Keratinocyte (primary cell): ENCODE data around the gene KRI1. TPM values are rescaled to one million over a fixed set of nuclear protein-coding genes. Genes with fewer than 3 reads are reported as not detected.
A peak's percentile ranks its signal among the peaks of the same experiment; 100 is the strongest.

Source experiments
- DNase-seq: peaks from one replicate; pipeline ENCODE4 v3.0.0-alpha.2; 2011; ENCODE audit warnings: low read depth, missing footprints, low spot score
- FAIRE-seq: peaks from 2 replicates; lab custom pipeline; 2011; peaks lifted over from hg19 to GRCh38; lab: Jason Lieb, UNC
- H2AFZ ChIP-seq: 2 replicates; pipeline ENCODE4 v1.6.0; 2012; ENCODE audit warnings: low read length, control low read depth, inconsistent platforms; ENCODE audit not compliant: control insufficient read depth
- H3K27ac ChIP-seq: 2 replicates; pipeline ENCODE4 v1.5.1; 2011; ENCODE audit warnings: low read length; ENCODE audit not compliant: control insufficient read depth, insufficient read depth
- H3K27me3 ChIP-seq: 3 replicates; pipeline ENCODE4 v1.6.0; 2011; ENCODE audit warnings: low read length; ENCODE audit not compliant: control insufficient read depth, insufficient read depth; ENCODE audit errors: extremely low read depth
- H3K36me3 ChIP-seq, 2 experiments: 2 replicates in 1 of 2; 3 replicates in 1 of 2; pipeline ENCODE4 v1.5.1; 2011; ENCODE audit warnings: low read length in 2 of 2, mild to moderate bottlenecking in 1 of 2; ENCODE audit not compliant: control insufficient read depth in 2 of 2, insufficient read depth in 2 of 2; ENCODE audit errors: extremely low read depth in 1 of 2
- H3K4me1 ChIP-seq: 3 replicates; pipeline ENCODE4 v1.5.1; 2011; ENCODE audit warnings: low read length; ENCODE audit not compliant: control insufficient read depth, insufficient read depth; ENCODE audit errors: extremely low read depth
- H3K4me2 ChIP-seq: 3 replicates; pipeline ENCODE4 v1.6.0; 2011; ENCODE audit warnings: low read depth, low read length; ENCODE audit not compliant: control insufficient read depth, insufficient read depth; ENCODE audit errors: extremely low read depth
- H3K4me3 ChIP-seq, 3 experiments: fragments of 200-600 bp in 1 of 3; sonication (generic) in 1 of 3; 2 replicates in 2 of 3; 3 replicates in 1 of 3; pipeline ENCODE4 v1.5.1; 2011 to 2016; ENCODE audit warnings: low read length in 3 of 3, mild to moderate bottlenecking in 3 of 3, control low read depth in 2 of 3, inconsistent platforms in 1 of 3, low read depth in 1 of 3, mixed read lengths in 1 of 3, mixed run types in 1 of 3, moderate library complexity in 1 of 3; ENCODE audit not compliant: control insufficient read depth in 2 of 3, insufficient read depth in 2 of 3; ENCODE audit errors: extremely low read depth in 1 of 3
- H3K79me2 ChIP-seq: 2 replicates; pipeline ENCODE4 v1.6.0; 2012; ENCODE audit warnings: low read length; ENCODE audit not compliant: control insufficient read depth, insufficient read depth
- H3K9ac ChIP-seq: 3 replicates; pipeline ENCODE4 v1.6.0; 2011; ENCODE audit warnings: low read length; ENCODE audit not compliant: control insufficient read depth, insufficient read depth; ENCODE audit errors: extremely low read depth
- H3K9me1 ChIP-seq: 3 replicates; pipeline ENCODE4 v1.6.0; 2011; ENCODE audit warnings: low read length; ENCODE audit not compliant: control insufficient read depth, insufficient read depth; ENCODE audit errors: extremely low read depth
- H3K9me3 ChIP-seq: 2 replicates; pipeline ENCODE4 v1.5.1; 2012; ENCODE audit warnings: low read depth, low read length; ENCODE audit not compliant: control insufficient read depth
- H4K20me1 ChIP-seq: 3 replicates; pipeline ENCODE4 v1.6.0; 2011; ENCODE audit warnings: low read length; ENCODE audit not compliant: control insufficient read depth, insufficient read depth; ENCODE audit errors: extremely low read depth
- EZH2 ChIP-seq: IDR thresholded peaks from one replicate; pipeline ENCODE4 v1.6.1; 2012; ENCODE audit warnings: inconsistent platforms, mild to moderate bottlenecking, low read length, moderate library complexity
- dilution Hi-C: fragments of 300-500 bp; cut with MboI; formaldehyde crosslinking; loops from one replicate; pipeline ENCODE4 v1.7.0; 2020; ENCODE audit warnings: low sequenced_read_pairs; ENCODE audit not compliant: extremely low pct_ligation_motif_present
- polyA minus RNA-seq, 3 experiments: library from RNA; depleted of rRNA, polyadenylated mRNA; stranded (reverse); fragments of >200 nt; gene quantifications; 1 replicate in 1 of 3; 2 replicates in 1 of 3; 3 replicates in 1 of 3; pipeline ENCODE4 v1.2.3, GENCODE V29; 2011
- polyA plus RNA-seq, 5 experiments: library from polyadenylated mRNA; depleted of rRNA in 3 of 5; stranded (reverse) in 3 of 5; stranded (forward) in 1 of 5; unstranded in 1 of 5; fragments of >200 nt; gene quantifications; 1 replicate in 1 of 5; 2 replicates in 3 of 5; 3 replicates in 1 of 5; pipeline versions ENCODE4 v1.2.1 to v1.2.3, GENCODE V29; 2011 to 2012; ENCODE audit warnings: missing spikeins in 2 of 5, low read depth in 1 of 5, low replicate concordance in 1 of 5
- TF ChIP-seq, protein P1 (sequence below), 3 experiments: IDR thresholded peaks in 1 of 3; conservative IDR thresholded peaks in 1 of 3; optimal IDR thresholded peaks in 1 of 3; 2 replicates in 2 of 3; 3 replicates in 1 of 3; pipeline versions ENCODE3 to v1.5.1; 2011; ENCODE audit warnings: low read length in 3 of 3, mild to moderate bottlenecking in 3 of 3, moderate library complexity in 2 of 3, control low read depth in 1 of 3, inconsistent platforms in 1 of 3; ENCODE audit not compliant: insufficient read depth in 2 of 3; ENCODE audit errors: extremely low read depth in 1 of 3

Gene KRI1
- polyA plus RNA-seq: 13.4 to 19.0 TPM (median 13.5 TPM) in 3 replicates
- polyA plus RNA-seq (2011; ENCODE audit: low read depth): 48.2 TPM
- polyA plus RNA-seq (2011; cell fraction: cytosol; rRNA removed): 7.6 and 12.7 TPM in 2 replicates
- polyA plus RNA-seq (2011; cell fraction: nucleus; rRNA removed): 41.0 and 42.6 TPM in 2 replicates
- 12.5 and 20.2 TPM in 2 replicates for polyA plus RNA-seq (2012; ENCODE audit: low replicate concordance)
- polyA minus RNA-seq: 4.5 to 7.4 TPM (median 5.3 TPM) in 3 replicates
- polyA minus RNA-seq (2011; cell fraction: cytosol; rRNA and poly(A)+ RNA removed): 13.8 TPM
- 8.1 and 9.8 TPM in 2 replicates for polyA minus RNA-seq (2011; cell fraction: nucleus; rRNA and poly(A)+ RNA removed)

DNA sequence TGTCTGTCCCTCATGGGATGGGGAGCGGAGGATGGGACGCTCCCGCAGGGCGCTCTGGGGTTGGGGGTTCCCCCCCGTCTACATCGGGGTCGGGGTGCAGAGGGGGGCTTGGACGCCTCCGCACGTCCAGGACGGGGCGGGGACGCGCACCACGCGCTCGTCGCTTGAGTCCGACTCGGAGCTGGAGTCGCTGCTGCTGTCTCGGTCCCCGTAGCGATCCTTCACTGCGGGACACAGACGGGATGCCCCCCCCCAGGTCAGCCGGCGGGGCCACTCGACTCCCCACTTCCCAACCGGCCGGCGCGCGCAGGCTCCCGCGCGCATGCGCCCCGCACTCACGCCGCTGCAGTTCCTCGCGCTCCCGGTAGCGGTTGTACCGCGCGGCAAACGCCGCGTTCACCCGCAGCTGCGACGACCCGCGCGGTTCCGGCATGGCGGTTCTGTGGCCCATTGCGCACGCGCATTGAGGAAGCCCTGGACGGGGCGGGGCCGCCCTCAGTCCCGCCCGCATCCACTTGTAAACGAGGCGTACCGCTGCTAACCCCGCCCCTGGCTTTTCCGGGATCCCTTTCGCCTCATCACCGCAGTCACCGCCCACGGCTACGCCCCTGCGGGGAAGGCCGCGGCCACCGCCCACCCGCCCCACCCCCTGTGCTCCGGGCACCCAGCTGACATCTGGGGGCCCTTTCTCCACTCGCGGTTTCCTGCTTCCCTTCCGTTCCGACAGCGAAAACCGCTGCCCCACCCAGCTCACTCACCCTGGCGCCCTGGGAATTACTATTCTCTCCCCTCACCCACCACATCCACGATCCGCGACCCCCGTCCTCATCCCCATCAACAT is at the start of gene KRI1:
KRI1 (minus strand) TSS at position 444 of the 841 bp plus-strand sequence; CDS start at position 433, 11 bp downstream.
- no peak for FAIRE-seq
- dilution Hi-C loops: no loop called here

DNA sequence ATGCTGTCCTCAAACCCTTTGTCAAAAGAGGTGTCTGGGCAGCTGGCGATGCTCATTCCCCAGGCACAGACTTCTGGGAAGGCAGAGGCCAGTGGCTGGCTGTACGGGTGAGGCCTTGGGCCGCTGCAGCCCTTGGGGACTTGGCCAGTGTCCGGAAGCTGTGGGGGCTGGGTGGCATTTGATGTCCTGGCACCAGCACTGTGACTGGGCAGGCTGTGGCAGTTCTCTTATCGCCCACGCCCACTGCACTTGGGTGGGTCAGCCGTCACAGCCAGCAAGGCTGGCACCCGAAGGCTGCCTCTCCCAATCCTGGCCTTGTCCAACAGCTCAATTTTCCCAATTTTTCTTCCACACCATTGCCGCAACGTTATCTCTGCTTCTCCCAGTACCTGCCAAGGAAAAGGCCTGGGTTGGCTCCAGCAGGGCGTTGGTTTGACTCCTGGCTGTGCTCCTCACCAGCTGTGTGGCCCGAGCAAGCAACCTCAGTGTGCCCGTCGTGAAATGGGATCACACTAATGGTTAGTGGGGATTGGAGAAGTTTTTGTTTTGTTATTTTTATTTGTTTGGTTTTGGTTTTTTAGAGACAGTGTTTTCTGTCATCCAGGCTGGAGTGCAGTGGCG is 46.8 kb upstream of the KRI1 start:
- dilution Hi-C loops: no loop called here
- no peaks in the 10 kb centered on the region for H3K9me1 ChIP-seq
- no peak overlapping the region for H3K9ac ChIP-seq
- no peak for TF ChIP-seq EZH2
- TF ChIP-seq, protein P1, sequence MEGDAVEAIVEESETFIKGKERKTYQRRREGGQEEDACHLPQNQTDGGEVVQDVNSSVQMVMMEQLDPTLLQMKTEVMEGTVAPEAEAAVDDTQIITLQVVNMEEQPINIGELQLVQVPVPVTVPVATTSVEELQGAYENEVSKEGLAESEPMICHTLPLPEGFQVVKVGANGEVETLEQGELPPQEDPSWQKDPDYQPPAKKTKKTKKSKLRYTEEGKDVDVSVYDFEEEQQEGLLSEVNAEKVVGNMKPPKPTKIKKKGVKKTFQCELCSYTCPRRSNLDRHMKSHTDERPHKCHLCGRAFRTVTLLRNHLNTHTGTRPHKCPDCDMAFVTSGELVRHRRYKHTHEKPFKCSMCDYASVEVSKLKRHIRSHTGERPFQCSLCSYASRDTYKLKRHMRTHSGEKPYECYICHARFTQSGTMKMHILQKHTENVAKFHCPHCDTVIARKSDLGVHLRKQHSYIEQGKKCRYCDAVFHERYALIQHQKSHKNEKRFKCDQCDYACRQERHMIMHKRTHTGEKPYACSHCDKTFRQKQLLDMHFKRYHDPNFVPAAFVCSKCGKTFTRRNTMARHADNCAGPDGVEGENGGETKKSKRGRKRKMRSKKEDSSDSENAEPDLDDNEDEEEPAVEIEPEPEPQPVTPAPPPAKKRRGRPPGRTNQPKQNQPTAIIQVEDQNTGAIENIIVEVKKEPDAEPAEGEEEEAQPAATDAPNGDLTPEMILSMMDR (optimal IDR thresholded peaks at IDR 0.05 in 1 of 3, IDR thresholded peaks at IDR 0.05 in 1 of 3, conservative IDR thresholded peaks at IDR 0.05 in 1 of 3; ENCODE audit: extremely low read depth in 1 of 3, insufficient read depth in 2 of 3, low read length in 3 of 3): no peak
- H3K4me2 ChIP-seq: peak overlapping the region; percentile 22
- H3K9me3 ChIP-seq: no peaks in the 10 kb centered on the region
- H2AFZ ChIP-seq: peak overlapping the region; percentile 82
- H3K4me1 ChIP-seq: peaks cover 15% of the 10 kb centered on the region
- FAIRE-seq (peak; percentile 39), DNase-seq (no peak)
- H4K20me1 ChIP-seq: no peaks in the 10 kb centered on the region
- H3K27ac ChIP-seq: no peak overlapping the region
- H3K79me2 ChIP-seq: no peaks in the 10 kb centered on the region
- H3K27me3 ChIP-seq: no peaks in the 10 kb centered on the region
- H3K36me3 ChIP-seq: no peaks in the 10 kb centered on the region
- no peak overlapping the region for H3K4me3 ChIP-seq

More for the DNA sequence above, at the start of gene KRI1:
- Histone ChIP-seq H3K4me1 (peaks cover 31% of the 10 kb centered on the region), H3K4me2 (peak within 1 kb of the TSS; percentile 84), H3K4me3 (peak within 1 kb of the TSS; percentile 81 to 98 (median 88)), H3K79me2 (peaks cover 18% of the 10 kb centered on the region), H2AFZ (peak within 1 kb of the TSS; percentile 78), H3K27ac (peak within 1 kb of the TSS; percentile 64), H3K9me1 (no peaks in the 10 kb centered on the region), H3K9me3 (no peaks in the 10 kb centered on the region), H3K9ac (peak within 1 kb of the TSS; percentile 83), H3K27me3 (no peaks in the 10 kb centered on the region), H4K20me1 (no peaks in the 10 kb centered on the region), H3K36me3 (peaks cover 7 to 10% of the 10 kb centered on the region in 2 experiments)
- DNase-seq: peak; percentile 88
- TF ChIP-seq, protein P1 (optimal IDR thresholded peaks at IDR 0.05 in 1 of 3, IDR thresholded peaks at IDR 0.05 in 1 of 3, conservative IDR thresholded peaks at IDR 0.05 in 1 of 3; ENCODE audit: extremely low read depth in 1 of 3, insufficient read depth in 2 of 3, low read length in 3 of 3): peak; percentile 13 to 54 (median 18)
- TF ChIP-seq EZH2: no peak
